ENCODE results near the gene LRRTM4.

GRCh38 chr2:77013457-77013856 lies 508.7 kb downstream of the LRRTM4 start:
- TF ChIP-seq CTCF (IDR thresholded peaks at IDR 0.05) = no peak
- no peak for TF ChIP-seq POLR2A (IDR thresholded peaks at IDR 0.05)

Measured in esophagus squamous epithelium (tissue), 4 donors.